ENCODE data around the gene SLC7A9. TPM values are rescaled to one million over a fixed set of nuclear protein-coding genes. Genes with fewer than 3 reads are reported as not detected.

SLC7A9 gene
- polyA plus RNA-seq, 1 donor from 2014 or later, result 2.5 TPM

GRCh38 chr19:32866564-32867265 lies 2.9 kb downstream of the SLC7A9 start:
- Histone ChIP-seq H3K9ac (ENCODE audit: low read length) (no peak overlapping the region), H3K4me3 (ENCODE audit: low read length) (no peak overlapping the region), H3F3A (ENCODE audit: insufficient read depth, low read length, poor library complexity, severe bottlenecking) (no peaks in the 10 kb centered on the region), H3K9me2 (ENCODE audit: insufficient read depth, low read length) (no peaks in the 10 kb centered on the region), H4K20me1 (ENCODE audit: insufficient read depth) (no peaks in the 10 kb centered on the region), H2AFZ (ENCODE audit: low read depth, low read length) (no peak overlapping the region), H3K36me3 (ENCODE audit: insufficient read depth, low read length) (no peaks in the 10 kb centered on the region), H3K9me3 (ENCODE audit: low read length) (no peaks in the 10 kb centered on the region), H3K27me3 (ENCODE audit: insufficient read depth, low read depth, low read length) (no peaks in the 10 kb centered on the region), H3K4me2 (ENCODE audit: low read length) (no peak overlapping the region), H3K27ac (ENCODE audit: low read length) (no peak overlapping the region), H3K79me2 (replicated peaks; ENCODE audit: insufficient read depth, low read length) (no peaks in the 10 kb centered on the region)
- TF ChIP-seq CTCF (IDR thresholded peaks at IDR 0.05; ENCODE audit: poor library complexity, severe bottlenecking) (no peak), MXI1 (conservative IDR thresholded peaks at IDR 0.05; ENCODE audit: poor library complexity, severe bottlenecking) (no peak), POLR2AphosphoS5 (IDR thresholded peaks at IDR 0.05) (no peak), REST (IDR thresholded peaks at IDR 0.05; ENCODE audit: borderline replicate concordance) (no peak), TAF1 (IDR thresholded peaks at IDR 0.05; ENCODE audit: low read depth) (no peak), SMC3 (conservative IDR thresholded peaks at IDR 0.05; ENCODE audit: poor library complexity) (no peak), RAD21 (conservative IDR thresholded peaks at IDR 0.05) (no peak), EZH2 (IDR thresholded peaks at IDR 0.05; ENCODE audit: borderline replicate concordance, insufficient read depth, low read length, poor library complexity, severe bottlenecking) (no peak), EP300 (conservative IDR thresholded peaks at IDR 0.05; ENCODE audit: poor library complexity, severe bottlenecking) (no peak)

- Histone ChIP-seq H3K27me3 (ENCODE audit: insufficient read depth, low read depth, low read length) (no peaks in the 10 kb centered on the region), H3K4me2 (ENCODE audit: low read length) (no peak overlapping the region), H2AFZ (ENCODE audit: low read depth, low read length) (no peak overlapping the region), H3K9ac (ENCODE audit: low read length) (no peak overlapping the region), H3K9me2 (ENCODE audit: insufficient read depth, low read length) (no peaks in the 10 kb centered on the region), H3K27ac (ENCODE audit: low read length) (no peak overlapping the region), H3K4me3 (ENCODE audit: low read length) (no peak overlapping the region), H3K79me2 (replicated peaks; ENCODE audit: insufficient read depth, low read length) (no peaks in the 10 kb centered on the region), H3K36me3 (ENCODE audit: insufficient read depth, low read length) (no peaks in the 10 kb centered on the region), H3F3A (ENCODE audit: insufficient read depth, low read length, poor library complexity, severe bottlenecking) (no peaks in the 10 kb centered on the region), H4K20me1 (ENCODE audit: insufficient read depth) (no peaks in the 10 kb centered on the region), H3K9me3 (ENCODE audit: low read length) (no peaks in the 10 kb centered on the region)
- TF ChIP-seq TAF1 (IDR thresholded peaks at IDR 0.05; ENCODE audit: low read depth) (no peak), MXI1 (conservative IDR thresholded peaks at IDR 0.05; ENCODE audit: poor library complexity, severe bottlenecking) (no peak), POLR2AphosphoS5 (IDR thresholded peaks at IDR 0.05) (no peak), CTCF (IDR thresholded peaks at IDR 0.05; ENCODE audit: poor library complexity, severe bottlenecking) (no peak), REST (IDR thresholded peaks at IDR 0.05; ENCODE audit: borderline replicate concordance) (no peak), SMC3 (conservative IDR thresholded peaks at IDR 0.05; ENCODE audit: poor library complexity) (no peak), EZH2 (IDR thresholded peaks at IDR 0.05; ENCODE audit: borderline replicate concordance, insufficient read depth, low read length, poor library complexity, severe bottlenecking) (no peak)
Measured at GRCh38 chr19:32866061-32866460, 3.5 kb downstream of the SLC7A9 start.

All from neural cell (in vitro differentiated cells).